GM12878 (cell line): ENCODE results near the gene WWP2. TPM values are rescaled to one million over a fixed set of nuclear protein-coding genes. Genes with fewer than 3 reads are reported as not detected.

Experiments
- ATAC-seq: fragments of 200-7000 bp; cut with Tn5 transposase; 3 replicates; pipeline ENCODE4 v1.9.1; 2020; ENCODE audit warnings: mild to moderate bottlenecking, moderate library complexity
- BruUV-seq: library from RNA; stranded (reverse); fragments of 400-500 nt; replicated peaks from 2 replicates; lab custom pipeline; 2021; lab: Mats Ljungman, UMichigan
- CTCF ChIA-PET: fragments of 300-600 bp; sonication (Branson Sonifier 250); formaldehyde crosslinking; extraction: SDS; loops from one replicate; lab custom pipeline; 2021; ENCODE audit warnings: inconsistent platforms; lab: Yijun Ruan, JAX
- POLR2A ChIA-PET: fragments of 350-600 bp; formaldehyde crosslinking; extraction: SDS; loops from one replicate; lab custom pipeline; 2021; ENCODE audit warnings: inconsistent platforms; lab: Charles Lee
- RAD21 ChIA-PET: fragments of 300-600 bp; sonication (Branson Sonifier 250); formaldehyde crosslinking; loops from one replicate; lab custom pipeline; 2023; ENCODE audit warnings: antibody characterized with exemption; ENCODE audit not compliant: unreplicated experiment; lab: Charles Lee
- SMC1A ChIA-PET: fragments of 300-600 bp; sonication (Branson Sonifier 250); formaldehyde crosslinking; loops from one replicate; lab custom pipeline; 2023; ENCODE audit not compliant: unreplicated experiment, uncharacterized antibody; lab: Charles Lee
- DNase-seq: peaks from one replicate; pipeline ENCODE4 v3.0.0-alpha.2; 2011; ENCODE audit warnings: low read depth, low spot score
- FAIRE-seq: peaks from 3 replicates; lab custom pipeline; 2011; peaks lifted over from hg19 to GRCh38; lab: Jason Lieb, UNC
- H2AFZ ChIP-seq: 2 replicates; pipeline ENCODE4 v1.6.0; 2011; ENCODE audit warnings: low read depth, low read length, control low read depth; ENCODE audit not compliant: control insufficient read depth
- H3K27ac ChIP-seq: 2 replicates; pipeline ENCODE4 v1.5.1; 2011; ENCODE audit warnings: control low read depth; ENCODE audit not compliant: control insufficient read depth, insufficient read depth
- H3K27me3 ChIP-seq, 2 experiments: replicated peaks in 1 of 2; 2 replicates each; pipeline versions ENCODE4 v1.6.0 to v1.6.1; 2011; ENCODE audit warnings: low read length in 1 of 2; ENCODE audit not compliant: control insufficient read depth in 2 of 2, insufficient read depth in 2 of 2
- H3K36me3 ChIP-seq, 2 experiments: 2 replicates each; pipeline ENCODE4 v1.5.1; 2011; ENCODE audit warnings: low read length in 1 of 2; ENCODE audit not compliant: control insufficient read depth in 2 of 2, insufficient read depth in 2 of 2
- H3K4me1 ChIP-seq: 2 replicates; pipeline ENCODE4 v1.6.1; 2011; ENCODE audit warnings: mild to moderate bottlenecking, low read length, moderate library complexity, mixed read lengths; ENCODE audit not compliant: control insufficient read depth, insufficient read depth
- H3K4me2 ChIP-seq: 2 replicates; pipeline ENCODE4 v1.6.0; 2011; ENCODE audit warnings: control low read depth; ENCODE audit not compliant: control insufficient read depth, insufficient read depth
- H3K4me3 ChIP-seq: fragments of 200-600 bp; sonication (generic); 2 replicates; pipeline ENCODE4 v1.5.1; 2016
- H3K79me2 ChIP-seq: 2 replicates; pipeline ENCODE4 v1.6.0; 2011; ENCODE audit warnings: low read length; ENCODE audit not compliant: control insufficient read depth, insufficient read depth
- H3K9ac ChIP-seq: 2 replicates; pipeline ENCODE4 v1.8.0; 2011; ENCODE audit warnings: low read length, control low read depth, mixed read lengths; ENCODE audit not compliant: control insufficient read depth, insufficient read depth
- H3K9me3 ChIP-seq: replicated peaks from 3 replicates; pipeline ENCODE4 v1.5.1; 2011; ENCODE audit warnings: mild to moderate bottlenecking, low read length; ENCODE audit not compliant: control insufficient read depth, insufficient read depth
- H4K20me1 ChIP-seq: 2 replicates; pipeline ENCODE4 v1.6.0; 2011; ENCODE audit not compliant: control insufficient read depth, insufficient read depth
- CEBPB ChIP-seq, 2 experiments: fragments of 150-350 bp in 1 of 2; IDR thresholded peaks; 2 replicates each; pipeline ENCODE4 v1.6.1; 2012 to 2014; ENCODE audit warnings: low read depth in 2 of 2, low read length in 2 of 2, borderline replicate concordance in 1 of 2, inconsistent platforms in 1 of 2
- RUNX3 ChIP-seq: IDR thresholded peaks from 2 replicates; pipeline ENCODE4 v1.6.1; 2012; ENCODE audit warnings: low read length, inconsistent platforms
- SREBF2 ChIP-seq: IDR thresholded peaks from 2 replicates; pipeline ENCODE4 v1.6.1; 2012; ENCODE audit warnings: mild to moderate bottlenecking, low read length
- ZNF592 ChIP-seq: fragments of 450-650 bp; IDR thresholded peaks from 2 replicates; pipeline ENCODE4 v1.6.1; 2017; ENCODE audit warnings: mild to moderate bottlenecking, moderate library complexity
- WGBS: methylation state at CpG from one replicate; pipeline ENCODE4 v1.1.6; 2016; ENCODE audit warnings: low lambda C conversion rate; ENCODE audit not compliant: insufficient replicate concordance, insufficient coverage; ENCODE audit errors: missing lambda C conversion rate; 5-methylcytosine and 5-hydroxymethylcytosine counted together
- in situ Hi-C: fragments of 300-500 bp; cut with MboI; formaldehyde crosslinking; loops from 9 replicates; pipeline ENCODE4 v1.14.3; 2018; ENCODE audit warnings: mixed read lengths
- intact Hi-C: fragments of 100-400 bp; cut with micrococcal nuclease; formaldehyde crosslinking; loops from one replicate; pipeline ENCODE4 v1.14.2; 2022; ENCODE audit not compliant: unreplicated experiment
- polyA plus RNA-seq, 11 experiments: library from polyadenylated mRNA; depleted of rRNA in 4 of 11; unstranded in 6 of 11; stranded (reverse) in 5 of 11; fragments of >200 nt; fragmentation: Nextera tagmentation in 4 of 11; fragmentation: Illumina TruSeq in 1 of 11; extraction: Ambion mirVana in 4 of 11; extraction: Trizol in 1 of 11; gene quantifications; 1 replicate in 1 of 11; 2 replicates in 10 of 11; pipeline versions ENCODE4 v1.2.1 to v1.2.3, GENCODE V29; 2011 to 2016; ENCODE audit warnings: inconsistent platforms in 2 of 11, missing spikeins in 2 of 11, low read depth in 1 of 11
- total RNA-seq, 4 experiments: library from RNA; depleted of rRNA in 3 of 4; stranded (reverse); fragments of >200 nt in 3 of 4; fragmentation: Illumina TruSeq in 1 of 4; extraction: Trizol in 1 of 4; gene quantifications; 2 replicates each; pipeline versions ENCODE4 v1.2.1 to v1.2.3, GENCODE V29; 2013 to 2021
- TF ChIP-seq, protein P1 (sequence below): fragments of 450-650 bp; formaldehyde crosslinking; IDR thresholded peaks from 2 replicates; pipeline ENCODE4 v1.5.0; 2022; ENCODE audit warnings: mild to moderate bottlenecking, missing genetic modification characterization

The WWP2 gene
- total and polyA plus RNA-seq, 10 of the 15 experiments (the other 5 are each of a cell fraction or from before 2014, with no cell fraction given): 2.8 to 47.0 (median 23.8) TPM

DNA sequence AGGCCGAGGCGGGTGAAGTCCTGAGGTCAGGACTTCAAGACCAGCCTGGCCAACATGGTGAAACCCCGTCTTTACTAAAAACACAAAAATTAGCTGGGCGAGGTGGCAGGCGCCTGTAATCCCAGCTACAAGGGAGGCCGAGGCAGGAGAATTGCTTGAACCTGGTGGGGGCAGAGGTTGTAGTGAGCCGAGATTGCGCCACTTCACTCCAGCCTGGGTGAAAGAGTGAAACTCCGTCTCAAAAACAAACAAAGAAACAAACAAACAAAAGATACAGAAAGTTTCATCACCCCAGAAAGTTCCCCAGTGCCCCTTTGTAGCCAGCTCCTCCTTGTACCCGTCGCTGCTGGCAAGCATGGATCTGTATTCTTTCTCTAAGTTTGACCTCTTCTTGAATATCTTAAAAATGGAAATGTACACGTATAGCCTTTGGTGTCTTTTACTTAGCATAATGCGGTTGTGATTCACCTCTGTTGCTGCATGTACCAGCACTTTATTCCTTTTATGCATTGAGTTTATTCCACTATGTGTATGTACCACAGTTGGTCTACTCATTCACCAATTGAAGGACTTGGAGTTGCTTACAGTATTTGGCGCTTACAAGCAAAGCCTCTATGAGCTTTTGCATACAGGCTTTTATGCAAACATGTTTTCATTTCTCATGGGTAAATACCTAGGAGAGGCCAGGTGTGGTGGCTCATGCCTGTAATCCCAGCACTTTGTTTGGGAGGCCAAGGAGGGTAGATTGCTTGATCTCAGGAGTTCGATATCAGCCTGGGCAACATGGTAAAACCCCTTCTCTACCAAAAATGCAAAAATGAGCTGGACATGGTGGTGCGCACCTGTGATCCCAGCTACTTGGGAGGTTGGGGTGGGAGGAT, 101.5 kb downstream of the WWP2 start:
- Histone ChIP-seq H4K20me1 (no peaks in the 10 kb centered on the region), H3K9me3 (no peaks in the 10 kb centered on the region), H3K4me3 (no peak overlapping the region), H3K4me1 (no peaks in the 10 kb centered on the region), H3K9ac (no peak overlapping the region), H3K79me2 (no peaks in the 10 kb centered on the region), H3K36me3 (no peaks in the 10 kb centered on the region; a peak in 1 of 4 replicates), H2AFZ (no peak overlapping the region), H3K27me3 (no peaks in the 10 kb centered on the region), H3K27ac (no peak overlapping the region), H3K4me2 (no peak overlapping the region)
- ChIA-PET RAD21 (no interaction called here), POLR2A (no interaction called here), SMC1A (no interaction called here)
- FAIRE-seq (no peak), ATAC-seq (no peak), DNase-seq (no peak)
- intact Hi-C loops (no loop called here), in situ Hi-C loops (no loop called here)
- 97% methylated on average over 16 of the region's 16 CpGs for WGBS
- no TSS peak for BruUV-seq
- TF ChIP-seq, protein P1, sequence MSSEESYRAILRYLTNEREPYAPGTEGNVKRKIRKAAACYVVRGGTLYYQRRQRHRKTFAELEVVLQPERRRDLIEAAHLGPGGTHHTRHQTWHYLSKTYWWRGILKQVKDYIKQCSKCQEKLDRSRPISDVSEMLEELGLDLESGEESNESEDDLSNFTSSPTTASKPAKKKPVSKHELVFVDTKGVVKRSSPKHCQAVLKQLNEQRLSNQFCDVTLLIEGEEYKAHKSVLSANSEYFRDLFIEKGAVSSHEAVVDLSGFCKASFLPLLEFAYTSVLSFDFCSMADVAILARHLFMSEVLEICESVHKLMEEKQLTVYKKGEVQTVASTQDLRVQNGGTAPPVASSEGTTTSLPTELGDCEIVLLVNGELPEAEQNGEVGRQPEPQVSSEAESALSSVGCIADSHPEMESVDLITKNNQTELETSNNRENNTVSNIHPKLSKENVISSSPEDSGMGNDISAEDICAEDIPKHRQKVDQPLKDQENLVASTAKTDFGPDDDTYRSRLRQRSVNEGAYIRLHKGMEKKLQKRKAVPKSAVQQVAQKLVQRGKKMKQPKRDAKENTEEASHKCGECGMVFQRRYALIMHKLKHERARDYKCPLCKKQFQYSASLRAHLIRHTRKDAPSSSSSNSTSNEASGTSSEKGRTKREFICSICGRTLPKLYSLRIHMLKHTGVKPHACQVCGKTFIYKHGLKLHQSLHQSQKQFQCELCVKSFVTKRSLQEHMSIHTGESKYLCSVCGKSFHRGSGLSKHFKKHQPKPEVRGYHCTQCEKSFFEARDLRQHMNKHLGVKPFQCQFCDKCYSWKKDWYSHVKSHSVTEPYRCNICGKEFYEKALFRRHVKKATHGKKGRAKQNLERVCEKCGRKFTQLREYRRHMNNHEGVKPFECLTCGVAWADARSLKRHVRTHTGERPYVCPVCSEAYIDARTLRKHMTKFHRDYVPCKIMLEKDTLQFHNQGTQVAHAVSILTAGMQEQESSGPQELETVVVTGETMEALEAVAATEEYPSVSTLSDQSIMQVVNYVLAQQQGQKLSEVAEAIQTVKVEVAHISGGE (CRISPR knock-in tag): no peak
- no peak for TF ChIP-seq ZNF592
- TF ChIP-seq SREBF2: no peak
- TF ChIP-seq RUNX3: no peak
- TF ChIP-seq CEBPB (IDR thresholded peaks at IDR 0.05; ENCODE audit: borderline replicate concordance in 1 of 2, low read depth in 2 of 2, low read length in 2 of 2): no peak
- TF ChIP-seq, all 136 proteins: peak for 0
- CTCF ChIA-PET: interaction anchor here (0.6 kb wide), 1 partner anchor 341 kb away, joined by 3 read pairs; no protein-coding TSS in a partner anchor
